Measurements from ENCODE around the gene SIVA1. TPM values are rescaled to one million over a fixed set of nuclear protein-coding genes. Genes with fewer than 3 reads are reported as not detected.

The SIVA1 gene
- total and polyA plus RNA-seq, 2 of the 8 experiments (the other 6 are each of a cell fraction or from before 2014, with no cell fraction given) = 123 to 589 TPM

DNA sequence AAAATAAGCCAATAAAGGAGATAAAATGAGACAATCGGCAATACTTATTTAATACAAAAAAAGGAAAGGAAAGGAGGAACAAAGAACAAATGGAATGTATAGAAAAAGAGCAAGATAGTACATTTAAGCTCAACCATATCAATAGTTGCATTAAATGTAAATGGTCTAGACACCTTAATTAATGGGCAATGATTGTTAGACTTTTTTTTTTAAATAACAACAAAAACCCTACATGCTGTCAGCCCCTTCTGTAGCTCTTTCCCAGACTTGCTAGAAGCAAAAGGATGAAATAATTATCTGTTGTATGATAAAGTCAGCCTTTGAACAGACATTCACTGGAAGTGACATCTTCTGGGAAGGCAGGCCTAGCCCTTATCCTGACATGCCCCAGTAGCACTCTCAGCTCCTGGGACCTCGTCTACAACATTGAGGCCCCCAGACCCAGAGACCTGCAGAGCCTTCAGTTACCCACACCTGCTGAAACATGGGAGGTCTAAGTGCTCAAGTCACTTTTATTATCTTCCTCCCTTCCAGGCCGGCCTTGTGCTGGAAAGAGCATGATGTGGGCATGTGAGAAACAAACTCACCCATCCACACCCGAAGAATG is 13.4 kb downstream of the SIVA1 start:
- ChIA-PET CTCF (ENCODE audit: partially characterized antibody) (interaction anchor here (0.6 to 7.8 kb wide), 15 partner anchors 8 to 1994 kb away, joined by 3 to 110 read pairs (median 4); partner anchors contain the start of genes AKT1 and ZBTB42), POLR2A (ENCODE audit: partially characterized antibody) (interaction anchor here (0.6 to 2.3 kb wide), 10 partner anchors 9 to 80 kb away, joined by 3 to 13 read pairs (median 4); partner anchors contain the start of gene SIVA1)
- FAIRE-seq (no peak), DNase-seq (ENCODE audit: low read depth in 1 of 2, low spot score in 2 of 2) (no peak)
- no peaks in the 10 kb centered on the region for H3K23me2 ChIP-seq (ENCODE audit: low read depth, low read length)
- H3K14ac ChIP-seq (ENCODE audit: insufficient read length) = no peak overlapping the region
- H2BK120ac ChIP-seq (replicated peaks; ENCODE audit: low read depth, low read length) = no peak overlapping the region
- no peak overlapping the region for H2BK5ac ChIP-seq (ENCODE audit: low read depth, low read length)
- peaks cover 6 to 12% of the 10 kb centered on the region in 2 experiments for H4K20me1 ChIP-seq (replicated peaks in 1 of 2; ENCODE audit: control insufficient read depth in 1 of 2, insufficient read depth in 2 of 2, low read length in 2 of 2)
- peaks cover 4 to 6% of the 10 kb centered on the region in 2 experiments; a peak in 2 of 4 replicates for H3K9me3 ChIP-seq (ENCODE audit: insufficient read depth in 2 of 2, low read depth in 1 of 2, low read length in 1 of 2)
- no peak overlapping the region for H3K4ac ChIP-seq (replicated peaks; ENCODE audit: insufficient read length, low read depth, low read length)
- H3K79me2 ChIP-seq (ENCODE audit: control insufficient read depth in 1 of 2, insufficient read depth in 2 of 2, low read length in 2 of 2) = no peaks in the 10 kb centered on the region
- peaks cover 0 to 11% (median 8%) of the 10 kb centered on the region in 4 experiments; a peak in 6 of 7 replicates for H3K4me1 ChIP-seq (replicated peaks in 1 of 4; ENCODE audit: control insufficient read depth in 3 of 4, insufficient read depth in 4 of 4, low read length in 3 of 4)
- H3K79me1 ChIP-seq (ENCODE audit: low read depth, low read length) = 0 out of 2 replicates have a peak, but pooled peaks cover 1% of the 10 kb centered on the region
- TF ChIP-seq HDAC2 (IDR thresholded peaks at IDR 0.05; ENCODE audit: borderline replicate concordance in 1 of 2, low read depth in 2 of 2, low read length in 2 of 2) (no peak), SP2 (IDR thresholded peaks at IDR 0.05; ENCODE audit: low read length) (no peak)
- 91% methylated on average over 4 of the region's 4 CpGs; no CpG with 5 or more reads in 1 of the 2 experiments for WGBS, 2 experiments (ENCODE audit: extremely low coverage in 1 of 2, insufficient coverage in 1 of 2, insufficient read length in 1 of 2, insufficient replicate concordance in 2 of 2, low coverage in 1 of 2, low lambda C conversion rate in 2 of 2, missing lambda C conversion rate in 1 of 2)
- H4K8ac ChIP-seq (ENCODE audit: extremely low read depth, insufficient read depth, low read length) = no peak overlapping the region
- no peak overlapping the region for H3K23ac ChIP-seq (ENCODE audit: insufficient read length)
- H3K4me2 ChIP-seq (ENCODE audit: insufficient read depth in 1 of 2, low read depth in 2 of 2, low read length in 2 of 2) = peak overlapping the region in 1 of 2 experiments; percentile 37; a peak in 1 of 4 replicates
- peak overlapping the region in 2 of 4 experiments; percentile 18 to 23; a peak in 2 of 8 replicates for H3K4me3 ChIP-seq (ENCODE audit: extremely low read depth in 1 of 4, insufficient read depth in 2 of 4, low read depth in 3 of 4, low read length in 4 of 4)
- H2BK12ac ChIP-seq (ENCODE audit: low read depth, low read length) = no peak overlapping the region
- H3K27me3 ChIP-seq (replicated peaks in 1 of 4; ENCODE audit: control insufficient read depth in 3 of 4, extremely low read depth in 1 of 4, insufficient read depth in 3 of 4, low read length in 3 of 4) = no peaks in the 10 kb centered on the region
- H4K5ac ChIP-seq (ENCODE audit: insufficient read length, low read depth, low read length) = no peak overlapping the region
- H2AK5ac ChIP-seq (ENCODE audit: low read depth, low read length) = no peak overlapping the region
- no peak overlapping the region for H2AFZ ChIP-seq (ENCODE audit: low read length)
- no peak overlapping the region for H3K9ac ChIP-seq (replicated peaks in 1 of 4; ENCODE audit: extremely low read depth in 1 of 4, low read depth in 3 of 4, low read length in 3 of 4)
- H3K36me3 ChIP-seq (ENCODE audit: control insufficient read depth in 2 of 4, insufficient read depth in 4 of 4, low read length in 3 of 4) = peaks cover 0 to 6% (median 3%) of the 10 kb centered on the region in 4 experiments; a peak in 4 of 8 replicates
- H3K18ac ChIP-seq (ENCODE audit: extremely low read depth, low read length) = no peak overlapping the region
- H4K91ac ChIP-seq (replicated peaks; ENCODE audit: insufficient read length, low read length) = no peak overlapping the region
- no peak overlapping the region for H2BK20ac ChIP-seq (ENCODE audit: low read length)
- H3K27ac ChIP-seq (ENCODE audit: low read depth, low read length) = no peak overlapping the region
- H3K56ac ChIP-seq (replicated peaks; ENCODE audit: insufficient read length, low read depth, low read length) = no peak overlapping the region
- no peak overlapping the region for H2BK15ac ChIP-seq (ENCODE audit: low read length)
